ENCODE data around the gene UNC13A.
"Not testable (repeated sequence)": the region's sequence is repeated elsewhere in the genome, so short reads cannot be mapped to it uniquely, and the experiment has no call there.

The UNC13A gene

GRCh38 chr19:17575871-17576757 is 112.0 kb downstream of the UNC13A start:
- peaks cover 29% of the 10 kb centered on the region for H3K36me3 ChIP-seq (ENCODE audit: insufficient read depth, low read length)
- no peak overlapping the region for H3K9ac ChIP-seq (ENCODE audit: low read length)
- no peaks in the 10 kb centered on the region for H3K4me1 ChIP-seq (ENCODE audit: insufficient read depth, low read length)
- no peak overlapping the region for H3K27ac ChIP-seq (ENCODE audit: low read depth, low read length)
- H3K27me3 ChIP-seq (ENCODE audit: control insufficient read depth in 1 of 2, insufficient read depth in 2 of 2, low read length in 2 of 2) = no peaks in the 10 kb centered on the region
- no peak overlapping the region for H3K4me3 ChIP-seq (ENCODE audit: low read depth in 1 of 2, low read length in 2 of 2)
- H3K9me3 ChIP-seq (ENCODE audit: low read length) = no peaks in the 10 kb centered on the region

- Histone ChIP-seq H3K4me3 (ENCODE audit: low read depth in 1 of 2, low read length in 2 of 2) (no peak overlapping the region), H3K9ac (ENCODE audit: low read length) (no peak overlapping the region), H3K27ac (ENCODE audit: low read depth, low read length) (no peak overlapping the region), H3K9me3 (ENCODE audit: low read length) (no peaks in the 10 kb centered on the region), H3K4me1 (ENCODE audit: insufficient read depth, low read length) (no peaks in the 10 kb centered on the region), H3K27me3 (ENCODE audit: control insufficient read depth in 1 of 2, insufficient read depth in 2 of 2, low read length in 2 of 2) (no peaks in the 10 kb centered on the region), H3K36me3 (ENCODE audit: insufficient read depth, low read length) (peaks cover 38% of the 10 kb centered on the region)
These were observed 115.5 kb downstream of the UNC13A start for GRCh38 chr19:17572638-17573037.

GRCh38 chr19:17570791-17571190 is 117.4 kb downstream of the UNC13A start:
- Histone ChIP-seq H3K27ac (ENCODE audit: low read depth, low read length) (no peak overlapping the region), H3K9ac (ENCODE audit: low read length) (no peak overlapping the region), H3K4me3 (ENCODE audit: low read depth in 1 of 2, low read length in 2 of 2) (no peak overlapping the region), H3K36me3 (ENCODE audit: insufficient read depth, low read length) (peaks cover 37% of the 10 kb centered on the region), H3K9me3 (ENCODE audit: low read length) (no peaks in the 10 kb centered on the region), H3K27me3 (ENCODE audit: control insufficient read depth in 1 of 2, insufficient read depth in 2 of 2, low read length in 2 of 2) (no peaks in the 10 kb centered on the region), H3K4me1 (ENCODE audit: insufficient read depth, low read length) (no peaks in the 10 kb centered on the region)

- H3K27ac ChIP-seq (ENCODE audit: low read depth, low read length); H3K4me3 ChIP-seq (ENCODE audit: low read depth in 1 of 2, low read length in 2 of 2); H3K9ac ChIP-seq (ENCODE audit: low read length); H3K4me1 ChIP-seq (ENCODE audit: insufficient read depth, low read length); H3K9me3 ChIP-seq (ENCODE audit: low read length); H3K27me3 ChIP-seq (ENCODE audit: control insufficient read depth in 1 of 2, insufficient read depth in 2 of 2, low read length in 2 of 2): not testable (repeated sequence)
- peaks cover 38% of the 10 kb centered on the region for H3K36me3 ChIP-seq (ENCODE audit: insufficient read depth, low read length)
These were observed 117.9 kb downstream of the UNC13A start for GRCh38 chr19:17570291-17570690.

- Histone ChIP-seq H3K4me3 (ENCODE audit: low read depth in 1 of 2, low read length in 2 of 2) (no peak overlapping the region), H3K27me3 (ENCODE audit: control insufficient read depth in 1 of 2, insufficient read depth in 2 of 2, low read length in 2 of 2) (no peaks in the 10 kb centered on the region), H3K27ac (ENCODE audit: low read depth, low read length) (no peak overlapping the region), H3K9ac (ENCODE audit: low read length) (no peak overlapping the region), H3K9me3 (ENCODE audit: low read length) (no peaks in the 10 kb centered on the region), H3K36me3 (ENCODE audit: insufficient read depth, low read length) (peaks cover 39% of the 10 kb centered on the region), H3K4me1 (ENCODE audit: insufficient read depth, low read length) (no peaks in the 10 kb centered on the region)
These were observed 120.2 kb downstream of the UNC13A start for GRCh38 chr19:17567940-17568339.

- Histone ChIP-seq H3K9me3 (ENCODE audit: low read length) (no peaks in the 10 kb centered on the region), H3K27ac (ENCODE audit: low read depth, low read length) (no peak overlapping the region), H3K27me3 (ENCODE audit: control insufficient read depth in 1 of 2, insufficient read depth in 2 of 2, low read length in 2 of 2) (no peaks in the 10 kb centered on the region), H3K4me1 (ENCODE audit: insufficient read depth, low read length) (no peaks in the 10 kb centered on the region), H3K36me3 (ENCODE audit: insufficient read depth, low read length) (peaks cover 41% of the 10 kb centered on the region), H3K9ac (ENCODE audit: low read length) (no peak overlapping the region), H3K4me3 (ENCODE audit: low read depth in 1 of 2, low read length in 2 of 2) (no peak overlapping the region)
These were observed 122.5 kb downstream of the UNC13A start for GRCh38 chr19:17565611-17566010.

GRCh38 chr19:17564781-17565180 is 123.4 kb downstream of the UNC13A start:
- no peaks in the 10 kb centered on the region for H3K4me1 ChIP-seq (ENCODE audit: insufficient read depth, low read length)
- no peak overlapping the region for H3K9ac ChIP-seq (ENCODE audit: low read length)
- H3K27me3 ChIP-seq (ENCODE audit: control insufficient read depth in 1 of 2, insufficient read depth in 2 of 2, low read length in 2 of 2) = no peaks in the 10 kb centered on the region
- H3K36me3 ChIP-seq (ENCODE audit: insufficient read depth, low read length) = peaks cover 48% of the 10 kb centered on the region
- no peak overlapping the region for H3K4me3 ChIP-seq (ENCODE audit: low read depth in 1 of 2, low read length in 2 of 2)
- no peaks in the 10 kb centered on the region for H3K9me3 ChIP-seq (ENCODE audit: low read length)
- H3K27ac ChIP-seq (ENCODE audit: low read depth, low read length) = no peak overlapping the region

- Histone ChIP-seq H3K27ac (ENCODE audit: low read depth, low read length) (no peak overlapping the region), H3K9ac (ENCODE audit: low read length) (no peak overlapping the region), H3K27me3 (ENCODE audit: control insufficient read depth in 1 of 2, insufficient read depth in 2 of 2, low read length in 2 of 2) (no peaks in the 10 kb centered on the region), H3K36me3 (ENCODE audit: insufficient read depth, low read length) (peaks cover 40% of the 10 kb centered on the region), H3K9me3 (ENCODE audit: low read length) (no peaks in the 10 kb centered on the region), H3K4me1 (ENCODE audit: insufficient read depth, low read length) (no peaks in the 10 kb centered on the region), H3K4me3 (ENCODE audit: low read depth in 1 of 2, low read length in 2 of 2) (no peak overlapping the region)
These were observed 125.6 kb downstream of the UNC13A start for GRCh38 chr19:17562561-17562960.

GRCh38 chr19:17562097-17562496 is 126.1 kb downstream of the UNC13A start:
- Histone ChIP-seq H3K9me3 (ENCODE audit: low read length) (no peaks in the 10 kb centered on the region), H3K27ac (ENCODE audit: low read depth, low read length) (no peak overlapping the region), H3K4me1 (ENCODE audit: insufficient read depth, low read length) (no peaks in the 10 kb centered on the region), H3K9ac (ENCODE audit: low read length) (no peak overlapping the region), H3K27me3 (ENCODE audit: control insufficient read depth in 1 of 2, insufficient read depth in 2 of 2, low read length in 2 of 2) (no peaks in the 10 kb centered on the region), H3K36me3 (ENCODE audit: insufficient read depth, low read length) (peaks cover 36% of the 10 kb centered on the region), H3K4me3 (ENCODE audit: low read depth in 1 of 2, low read length in 2 of 2) (no peak overlapping the region)

- no peaks in the 10 kb centered on the region for H3K4me1 ChIP-seq (ENCODE audit: insufficient read depth, low read length)
- H3K27me3 ChIP-seq (ENCODE audit: control insufficient read depth in 1 of 2, insufficient read depth in 2 of 2, low read length in 2 of 2) = no peaks in the 10 kb centered on the region
- H3K9ac ChIP-seq (ENCODE audit: low read length) = no peak overlapping the region
- no peaks in the 10 kb centered on the region for H3K9me3 ChIP-seq (ENCODE audit: low read length)
- peaks cover 29% of the 10 kb centered on the region for H3K36me3 ChIP-seq (ENCODE audit: insufficient read depth, low read length)
- H3K4me3 ChIP-seq (ENCODE audit: low read depth in 1 of 2, low read length in 2 of 2) = no peak overlapping the region
- no peak overlapping the region for H3K27ac ChIP-seq (ENCODE audit: low read depth, low read length)
These were observed 128.0 kb downstream of the UNC13A start for GRCh38 chr19:17560205-17560595.

GRCh38 chr19:17557466-17557865 is 130.7 kb downstream of the UNC13A start:
- no peak overlapping the region for H3K4me3 ChIP-seq (ENCODE audit: low read depth in 1 of 2, low read length in 2 of 2)
- H3K27me3 ChIP-seq (ENCODE audit: control insufficient read depth in 1 of 2, insufficient read depth in 2 of 2, low read length in 2 of 2) = no peaks in the 10 kb centered on the region
- peaks cover 4% of the 10 kb centered on the region for H3K4me1 ChIP-seq (ENCODE audit: insufficient read depth, low read length)
- peaks cover 23% of the 10 kb centered on the region for H3K36me3 ChIP-seq (ENCODE audit: insufficient read depth, low read length)
- no peak overlapping the region for H3K27ac ChIP-seq (ENCODE audit: low read depth, low read length)
- H3K9me3 ChIP-seq (ENCODE audit: low read length) = no peaks in the 10 kb centered on the region
- no peak overlapping the region for H3K9ac ChIP-seq (ENCODE audit: low read length)

- H3K27me3 ChIP-seq (ENCODE audit: control insufficient read depth in 1 of 2, insufficient read depth in 2 of 2, low read length in 2 of 2) = no peaks in the 10 kb centered on the region
- H3K36me3 ChIP-seq (ENCODE audit: insufficient read depth, low read length) = peaks cover 18% of the 10 kb centered on the region
- H3K4me1 ChIP-seq (ENCODE audit: insufficient read depth, low read length) = peaks cover 4% of the 10 kb centered on the region
- no peak overlapping the region for H3K9ac ChIP-seq (ENCODE audit: low read length)
- peak overlapping the region; percentile 13 for H3K27ac ChIP-seq (ENCODE audit: low read depth, low read length)
- H3K4me3 ChIP-seq (ENCODE audit: low read depth in 1 of 2, low read length in 2 of 2) = peak overlapping the region in 1 of 2 donors; percentile 72
- H3K9me3 ChIP-seq (ENCODE audit: low read length) = no peaks in the 10 kb centered on the region
These were observed 131.2 kb downstream of the UNC13A start for GRCh38 chr19:17556995-17557394.
